ENCODE measurements around the gene TESMIN. TPM values are rescaled to one million over a fixed set of nuclear protein-coding genes. Genes with fewer than 3 reads are reported as not detected.

Gene TESMIN
- total and polyA plus RNA-seq, 2 donors, result 2.0 to 4.6 TPM

GRCh38 chr11:68707527-68707926, 43.8 kb downstream of the TESMIN start:
- DNase-seq (ENCODE audit: low read depth in 6 of 9, low spot score in 9 of 9), result no peak
- WGBS, result 93% methylated on average over 7 of the region's 7 CpGs
- no peaks in the 10 kb centered on the region for H3K9me3 ChIP-seq (ENCODE audit: control insufficient read depth in 2 of 2, insufficient read depth in 1 of 2, low read length in 1 of 2)

GRCh38 chr11:68704887-68705286, 46.4 kb downstream of the TESMIN start:
- DNase-seq (ENCODE audit: low read depth in 6 of 9, low spot score in 9 of 9), result no peak
- Histone ChIP-seq H3K27me3 (ENCODE audit: control insufficient read depth in 2 of 2, insufficient read depth in 1 of 2, low read length in 1 of 2) (peaks cover 0 to 4% of the 10 kb centered on the region in 2 donors), H3K36me3 (ENCODE audit: control insufficient read depth in 2 of 2, insufficient read depth in 2 of 2, low read length in 1 of 2) (no peaks in the 10 kb centered on the region), H3K9me3 (ENCODE audit: control insufficient read depth in 2 of 2, insufficient read depth in 1 of 2, low read length in 1 of 2) (no peaks in the 10 kb centered on the region), H3K4me3 (ENCODE audit: low read length in 2 of 2) (no peak overlapping the region), H3K27ac (ENCODE audit: low read depth in 1 of 2, low read length in 1 of 2) (no peak overlapping the region), H3K4me1 (ENCODE audit: control insufficient read depth in 2 of 2, insufficient read depth in 2 of 2, low read length in 2 of 2) (peaks cover 0 to 4% of the 10 kb centered on the region in 2 donors)
- 88% methylated on average over 16 of the region's 16 CpGs for whole genome bisulfite sequencing

More at GRCh38 chr11:68707527-68707926, 43.8 kb downstream of the TESMIN start:
- Histone ChIP-seq H3K36me3 (ENCODE audit: control insufficient read depth in 2 of 2, insufficient read depth in 2 of 2, low read length in 1 of 2) (no peaks in the 10 kb centered on the region), H3K27ac (ENCODE audit: low read depth in 1 of 2, low read length in 1 of 2) (no peak overlapping the region), H3K4me1 (ENCODE audit: control insufficient read depth in 2 of 2, insufficient read depth in 2 of 2, low read length in 2 of 2) (peaks cover 0 to 4% of the 10 kb centered on the region in 2 donors), H3K4me3 (ENCODE audit: low read length in 2 of 2) (no peak overlapping the region), H3K27me3 (ENCODE audit: control insufficient read depth in 2 of 2, insufficient read depth in 1 of 2, low read length in 1 of 2) (peaks cover 0 to 4% of the 10 kb centered on the region in 2 donors)

GRCh38 chr11:68698993-68699392, 52.3 kb downstream of the TESMIN start:
- H3K27me3 ChIP-seq (ENCODE audit: control insufficient read depth in 2 of 2, insufficient read depth in 1 of 2, low read length in 1 of 2), result peaks cover 0 to 3% of the 10 kb centered on the region in 2 donors
- H3K4me1 ChIP-seq (ENCODE audit: control insufficient read depth in 2 of 2, insufficient read depth in 2 of 2, low read length in 2 of 2), result no peaks in the 10 kb centered on the region
- no peak overlapping the region for H3K27ac ChIP-seq (ENCODE audit: low read depth in 1 of 2, low read length in 1 of 2)
- H3K9me3 ChIP-seq (ENCODE audit: control insufficient read depth in 2 of 2, insufficient read depth in 1 of 2, low read length in 1 of 2), result peaks cover 1 to 7% of the 10 kb centered on the region in 2 donors
- H3K36me3 ChIP-seq (ENCODE audit: control insufficient read depth in 2 of 2, insufficient read depth in 2 of 2, low read length in 1 of 2), result no peaks in the 10 kb centered on the region
- 97% methylated on average over 2 of the region's 2 CpGs for WGBS
- no peak for DNase-seq (ENCODE audit: low read depth in 6 of 9, low spot score in 9 of 9)
- no peak overlapping the region for H3K4me3 ChIP-seq (ENCODE audit: low read length in 2 of 2)

GRCh38 chr11:68695531-68695930, 55.8 kb downstream of the TESMIN start:
- Histone ChIP-seq H3K4me3 (ENCODE audit: low read length in 2 of 2) (no peak overlapping the region), H3K4me1 (ENCODE audit: control insufficient read depth in 2 of 2, insufficient read depth in 2 of 2, low read length in 2 of 2) (peaks cover 0 to 4% of the 10 kb centered on the region in 2 donors), H3K27ac (ENCODE audit: low read depth in 1 of 2, low read length in 1 of 2) (no peak overlapping the region), H3K36me3 (ENCODE audit: control insufficient read depth in 2 of 2, insufficient read depth in 2 of 2, low read length in 1 of 2) (no peaks in the 10 kb centered on the region), H3K27me3 (ENCODE audit: control insufficient read depth in 2 of 2, insufficient read depth in 1 of 2, low read length in 1 of 2) (peaks cover 0 to 8% of the 10 kb centered on the region in 2 donors), H3K9me3 (ENCODE audit: control insufficient read depth in 2 of 2, insufficient read depth in 1 of 2, low read length in 1 of 2) (peaks cover 1 to 7% of the 10 kb centered on the region in 2 donors)
- DNase-seq (ENCODE audit: low read depth in 6 of 9, low spot score in 9 of 9), result no peak
- WGBS, result 38% methylated on average over 2 of the region's 2 CpGs

GRCh38 chr11:68694431-68695297, 56.7 kb downstream of the TESMIN start:
- no peak for DNase-seq (ENCODE audit: low read depth in 6 of 9, low spot score in 9 of 9)
- H3K36me3 ChIP-seq (ENCODE audit: control insufficient read depth in 2 of 2, insufficient read depth in 2 of 2, low read length in 1 of 2), result no peaks in the 10 kb centered on the region
- peaks cover 0 to 8% of the 10 kb centered on the region in 2 donors for H3K4me1 ChIP-seq (ENCODE audit: control insufficient read depth in 2 of 2, insufficient read depth in 2 of 2, low read length in 2 of 2)
- H3K27me3 ChIP-seq (ENCODE audit: control insufficient read depth in 2 of 2, insufficient read depth in 1 of 2, low read length in 1 of 2), result peaks cover 2 to 16% of the 10 kb centered on the region in 2 donors
- H3K27ac ChIP-seq (ENCODE audit: low read depth in 1 of 2, low read length in 1 of 2), result no peak overlapping the region
- H3K9me3 ChIP-seq (ENCODE audit: control insufficient read depth in 2 of 2, insufficient read depth in 1 of 2, low read length in 1 of 2), result peaks cover 1 to 7% of the 10 kb centered on the region in 2 donors
- WGBS, result 88% methylated on average over 5 of the region's 5 CpGs
- no peak overlapping the region for H3K4me3 ChIP-seq (ENCODE audit: low read length in 2 of 2)

- Histone ChIP-seq H3K27me3 (ENCODE audit: control insufficient read depth in 2 of 2, insufficient read depth in 1 of 2, low read length in 1 of 2) (peaks cover 3 to 27% of the 10 kb centered on the region in 2 donors), H3K9me3 (ENCODE audit: control insufficient read depth in 2 of 2, insufficient read depth in 1 of 2, low read length in 1 of 2) (peaks cover 1 to 7% of the 10 kb centered on the region in 2 donors), H3K4me1 (ENCODE audit: control insufficient read depth in 2 of 2, insufficient read depth in 2 of 2, low read length in 2 of 2) (peaks cover 0 to 8% of the 10 kb centered on the region in 2 donors), H3K27ac (ENCODE audit: low read depth in 1 of 2, low read length in 1 of 2) (no peak overlapping the region), H3K36me3 (ENCODE audit: control insufficient read depth in 2 of 2, insufficient read depth in 2 of 2, low read length in 1 of 2) (no peaks in the 10 kb centered on the region), H3K4me3 (ENCODE audit: low read length in 2 of 2) (no peak overlapping the region)
- WGBS, result 99% methylated on average over 10 of the region's 10 CpGs
- DNase-seq (ENCODE audit: low read depth in 6 of 9, low spot score in 9 of 9), result no peak
These were observed 57.8 kb downstream of the TESMIN start for GRCh38 chr11:68693484-68693882.

GRCh38 chr11:68692871-68693483, 58.3 kb downstream of the TESMIN start:
- Histone ChIP-seq H3K27me3 (ENCODE audit: control insufficient read depth in 2 of 2, insufficient read depth in 1 of 2, low read length in 1 of 2) (peaks cover 4 to 30% of the 10 kb centered on the region in 2 donors), H3K9me3 (ENCODE audit: control insufficient read depth in 2 of 2, insufficient read depth in 1 of 2, low read length in 1 of 2) (peaks cover 0 to 7% of the 10 kb centered on the region in 2 donors), H3K27ac (ENCODE audit: low read depth in 1 of 2, low read length in 1 of 2) (no peak overlapping the region), H3K36me3 (ENCODE audit: control insufficient read depth in 2 of 2, insufficient read depth in 2 of 2, low read length in 1 of 2) (no peaks in the 10 kb centered on the region), H3K4me1 (ENCODE audit: control insufficient read depth in 2 of 2, insufficient read depth in 2 of 2, low read length in 2 of 2) (peaks cover 0 to 8% of the 10 kb centered on the region in 2 donors), H3K4me3 (ENCODE audit: low read length in 2 of 2) (no peak overlapping the region)
- 95% methylated on average over 15 of the region's 15 CpGs for WGBS
- no peak for DNase-seq (ENCODE audit: low read depth in 6 of 9, low spot score in 9 of 9)

GRCh38 chr11:68692115-68692514, 59.2 kb downstream of the TESMIN start:
- DNase-seq (ENCODE audit: low read depth in 6 of 9, low spot score in 9 of 9), result no peak
- Histone ChIP-seq H3K4me3 (ENCODE audit: low read length in 2 of 2) (no peak overlapping the region), H3K27me3 (ENCODE audit: control insufficient read depth in 2 of 2, insufficient read depth in 1 of 2, low read length in 1 of 2) (peaks cover 5 to 39% of the 10 kb centered on the region in 2 donors), H3K4me1 (ENCODE audit: control insufficient read depth in 2 of 2, insufficient read depth in 2 of 2, low read length in 2 of 2) (peaks cover 0 to 8% of the 10 kb centered on the region in 2 donors), H3K27ac (ENCODE audit: low read depth in 1 of 2, low read length in 1 of 2) (no peak overlapping the region), H3K36me3 (ENCODE audit: control insufficient read depth in 2 of 2, insufficient read depth in 2 of 2, low read length in 1 of 2) (no peaks in the 10 kb centered on the region), H3K9me3 (ENCODE audit: control insufficient read depth in 2 of 2, insufficient read depth in 1 of 2, low read length in 1 of 2) (peaks cover 0 to 7% of the 10 kb centered on the region in 2 donors)
- 95% methylated on average over 10 of the region's 10 CpGs for WGBS

GRCh38 chr11:68691402-68691784, 59.9 kb downstream of the TESMIN start:
- Histone ChIP-seq H3K27ac (ENCODE audit: low read depth in 1 of 2, low read length in 1 of 2) (no peak overlapping the region), H3K27me3 (ENCODE audit: control insufficient read depth in 2 of 2, insufficient read depth in 1 of 2, low read length in 1 of 2) (peaks cover 11 to 46% of the 10 kb centered on the region in 2 donors), H3K9me3 (ENCODE audit: control insufficient read depth in 2 of 2, insufficient read depth in 1 of 2, low read length in 1 of 2) (peaks cover 0 to 7% of the 10 kb centered on the region in 2 donors), H3K4me3 (ENCODE audit: low read length in 2 of 2) (no peak overlapping the region), H3K4me1 (ENCODE audit: control insufficient read depth in 2 of 2, insufficient read depth in 2 of 2, low read length in 2 of 2) (peaks cover 0 to 8% of the 10 kb centered on the region in 2 donors), H3K36me3 (ENCODE audit: control insufficient read depth in 2 of 2, insufficient read depth in 2 of 2, low read length in 1 of 2) (no peaks in the 10 kb centered on the region)
- DNase-seq (ENCODE audit: low read depth in 6 of 9, low spot score in 9 of 9), result no peak
- 95% methylated on average over 9 of the region's 9 CpGs for whole genome bisulfite sequencing
